Measurements from ENCODE around the gene UQCR11.

- TF ChIP-seq CTCF (IDR thresholded peaks at IDR 0.05), result no peak
- no peak for TF ChIP-seq POLR2A (IDR thresholded peaks at IDR 0.05)
Measured at GRCh38 chr19:1560286-1560882, 44.9 kb downstream of the UQCR11 start.
